HepG2 (cell line): ENCODE data around the gene TPP2. TPM values are rescaled to one million over a fixed set of nuclear protein-coding genes. Genes with fewer than 3 reads are reported as not detected.

Experiments
- ATAC-seq: fragments of 200-7000 bp; cut with Tn5 transposase; 3 replicates; pipeline ENCODE4 v1.9.1; 2020; ENCODE audit warnings: mild to moderate bottlenecking, moderate library complexity
- BruUV-seq: library from RNA; stranded (reverse); fragments of 400-500 nt; replicated peaks from 2 replicates; lab custom pipeline; 2021; lab: Mats Ljungman, UMichigan
- CTCF ChIA-PET: fragments of 300-600 bp; formaldehyde crosslinking; extraction: SDS; loops from one replicate; lab custom pipeline; 2021; ENCODE audit warnings: low total read pairs, inconsistent platforms, low intra/inter-chr PET ratio; lab: Yijun Ruan, JAX
- POLR2A ChIA-PET: fragments of 350-600 bp; sonication (Branson Sonifier 250); formaldehyde crosslinking; loops from one replicate; lab custom pipeline; 2020; ENCODE audit warnings: antibody characterized with exemption, inconsistent platforms; lab: Yijun Ruan, JAX
- DNase-seq: peaks from one replicate; pipeline ENCODE4 v3.0.0-alpha.2; 2015; ENCODE audit warnings: low spot score
- FAIRE-seq: peaks from 3 replicates; lab custom pipeline; 2011; peaks lifted over from hg19 to GRCh38; lab: Jason Lieb, UNC
- H2AFZ ChIP-seq: one replicate; pipeline ENCODE4 v1.6.1; 2011; ENCODE audit warnings: low read length, inconsistent platforms
- H3K27ac ChIP-seq: fragments of 300-600 bp; 3 replicates; pipeline ENCODE4 v1.8.0; 2011; ENCODE audit warnings: mixed run types, mild to moderate bottlenecking, mixed read lengths, low read length, inconsistent platforms; ENCODE audit not compliant: insufficient read depth; ENCODE audit errors: extremely low read length
- H3K27me3 ChIP-seq, 2 experiments: fragments of 200-600 bp in 1 of 2; 2 replicates in 1 of 2; 3 replicates in 1 of 2; pipeline versions ENCODE4 v1.6.0 to v1.8.0; 2011; ENCODE audit warnings: low read length in 2 of 2, mild to moderate bottlenecking in 2 of 2, moderate library complexity in 2 of 2, inconsistent platforms in 1 of 2; ENCODE audit not compliant: insufficient read depth in 2 of 2, control insufficient read depth in 1 of 2
- H3K36me3 ChIP-seq, 2 experiments: fragments of 200-600 bp in 1 of 2; replicated peaks in 1 of 2; 2 replicates in 1 of 2; 3 replicates in 1 of 2; pipeline versions ENCODE4 v1.5.1 to v1.8.0; 2011; ENCODE audit warnings: low read length in 2 of 2, inconsistent platforms in 1 of 2; ENCODE audit not compliant: insufficient read depth in 2 of 2, control insufficient read depth in 1 of 2
- H3K4me1 ChIP-seq: 2 replicates; pipeline ENCODE4 v1.5.1; 2012; ENCODE audit warnings: low read length, inconsistent platforms; ENCODE audit not compliant: insufficient read depth
- H3K4me2 ChIP-seq: 2 replicates; pipeline ENCODE4 v1.6.0; 2011; ENCODE audit warnings: low read depth, low read length, inconsistent platforms
- H3K4me3 ChIP-seq, 3 experiments: fragments of 200-600 bp in 1 of 3; sonication (generic), shearing (Covaris generic) in 1 of 3; replicated peaks in 1 of 3; 2 replicates each; pipeline ENCODE4 v1.5.1; 2011 to 2016; ENCODE audit warnings: low read length in 3 of 3, inconsistent platforms in 2 of 3, low read depth in 2 of 3, mild to moderate bottlenecking in 2 of 3, control low read depth in 1 of 3, mixed read lengths in 1 of 3; ENCODE audit not compliant: insufficient read depth in 1 of 3
- H3K79me2 ChIP-seq: one replicate; pipeline ENCODE4 v1.6.1; 2011; ENCODE audit warnings: low read length, inconsistent platforms; ENCODE audit not compliant: insufficient read depth
- H3K9ac ChIP-seq: 2 replicates; pipeline ENCODE4 v1.6.0; 2011; ENCODE audit warnings: mild to moderate bottlenecking, low read depth, low read length, inconsistent platforms; ENCODE audit not compliant: insufficient read depth
- H3K9me3 ChIP-seq: 2 replicates; pipeline ENCODE4 v1.5.1; 2012; ENCODE audit warnings: mild to moderate bottlenecking, low read length
- H4K20me1 ChIP-seq: 2 replicates; pipeline ENCODE4 v1.6.0; 2011; ENCODE audit warnings: inconsistent platforms, mild to moderate bottlenecking, low read length, moderate library complexity; ENCODE audit not compliant: insufficient read depth
- CEBPG ChIP-seq: IDR thresholded peaks from 2 replicates; pipeline ENCODE4 v1.6.1; 2016
- CREM ChIP-seq, 2 experiments: sonication (generic) in 1 of 2; formaldehyde crosslinking in 1 of 2; IDR thresholded peaks; 2 replicates each; pipeline versions ENCODE4 v1.4.0 to v1.6.1; 2016 to 2020; ENCODE audit warnings: antibody characterized with exemption in 1 of 2, mild to moderate bottlenecking in 1 of 2, missing genetic modification reagents in 1 of 2
- HES4 ChIP-seq: sonication (generic); formaldehyde crosslinking; IDR thresholded peaks from 2 replicates; pipeline ENCODE4 v1.9.0; 2021; ENCODE audit warnings: mild to moderate bottlenecking, missing genetic modification reagents, borderline replicate concordance
- HMGXB3 ChIP-seq: sonication (generic); formaldehyde crosslinking; IDR thresholded peaks from 2 replicates; pipeline ENCODE4 v1.4.0; 2020; ENCODE audit warnings: missing genetic modification reagents, borderline replicate concordance
- HOXA9 ChIP-seq: sonication (generic); formaldehyde crosslinking; IDR thresholded peaks from 2 replicates; pipeline ENCODE4 v1.8.1; 2022; ENCODE audit warnings: missing genetic modification reagents, mild to moderate bottlenecking, moderate library complexity, borderline replicate concordance
- NFIC ChIP-seq: IDR thresholded peaks from 2 replicates; pipeline ENCODE4 v1.6.1; 2012; ENCODE audit warnings: mild to moderate bottlenecking, low read length, inconsistent platforms
- NPAS2 ChIP-seq: sonication (generic); formaldehyde crosslinking; IDR thresholded peaks from 2 replicates; pipeline ENCODE4 v1.8.0; 2022; ENCODE audit warnings: mild to moderate bottlenecking, missing genetic modification reagents, borderline replicate concordance
- PHF8 ChIP-seq: sonication (generic); formaldehyde crosslinking; IDR thresholded peaks from 2 replicates; pipeline ENCODE4 v1.5.0; 2020; ENCODE audit warnings: missing genetic modification reagents
- RXRA ChIP-seq: sonication (generic); formaldehyde crosslinking; IDR thresholded peaks from 2 replicates; pipeline ENCODE4 v1.5.1; 2020; ENCODE audit warnings: missing genetic modification reagents
- YEATS4 ChIP-seq: sonication (generic); formaldehyde crosslinking; IDR thresholded peaks from 2 replicates; pipeline ENCODE4 v1.4.0; 2020; ENCODE audit warnings: missing genetic modification reagents, borderline replicate concordance
- ZNF597 ChIP-seq: sonication (generic); formaldehyde crosslinking; IDR thresholded peaks from 2 replicates; pipeline ENCODE4 v1.5.0; 2020; ENCODE audit warnings: missing genetic modification reagents
- ZNF678 ChIP-seq: sonication (generic); formaldehyde crosslinking; IDR thresholded peaks from 2 replicates; pipeline ENCODE4 v1.4.0; 2020; ENCODE audit warnings: mild to moderate bottlenecking, missing genetic modification reagents
- ZNF772 ChIP-seq: sonication (generic); formaldehyde crosslinking; IDR thresholded peaks from 2 replicates; pipeline ENCODE4 v1.5.0; 2020; ENCODE audit warnings: mild to moderate bottlenecking, missing genetic modification reagents
- WGBS: methylation state at CpG from one replicate; pipeline ENCODE4 v1.1.6; 2017; ENCODE audit warnings: low lambda C conversion rate; 5-methylcytosine and 5-hydroxymethylcytosine counted together
- in situ Hi-C: cut with HindIII; loops from 2 replicates; pipeline ENCODE4 v1.10.0; 2017; ENCODE audit warnings: low pct_unique_long_range_greater_than_20kb; ENCODE audit not compliant: extremely low pct_ligation_motif_present
- intact Hi-C: fragments of 100-400 bp; cut with micrococcal nuclease; formaldehyde crosslinking; loops from one replicate; pipeline ENCODE4 v1.10.0; 2022; ENCODE audit not compliant: unreplicated experiment
- polyA plus RNA-seq, 8 experiments: library from polyadenylated mRNA; depleted of rRNA in 3 of 8; stranded (reverse) in 7 of 8; unstranded in 1 of 8; fragments of >200 nt; fragmentation: Illumina TruSeq in 4 of 8; extraction: Trizol in 4 of 8; gene quantifications; 2 replicates each; pipeline versions ENCODE4 v1.2.1 to v1.2.3, GENCODE V29; 2011 to 2016; ENCODE audit warnings: low read depth in 4 of 8, missing spikeins in 1 of 8, mixed read lengths in 1 of 8; ENCODE audit not compliant: insufficient read depth in 1 of 8
- total RNA-seq, 5 experiments: library from RNA; depleted of rRNA; stranded (reverse); fragments of >200 nt; fragmentation: Illumina TruSeq; extraction: Trizol; gene quantifications; 2 replicates each; pipeline ENCODE4 v1.2.3, GENCODE V29; 2016; ENCODE audit warnings: low read depth in 1 of 5
- TF ChIP-seq, protein P1 (sequence below): sonication (generic); formaldehyde crosslinking; IDR thresholded peaks from 2 replicates; pipeline ENCODE4 v1.5.0; 2020; ENCODE audit warnings: mild to moderate bottlenecking, missing genetic modification reagents
- TF ChIP-seq, protein P2 (sequence below): sonication (generic); formaldehyde crosslinking; IDR thresholded peaks from 2 replicates; pipeline ENCODE4 v1.8.0; 2023; ENCODE audit warnings: mild to moderate bottlenecking, missing genetic modification reagents

TPP2 gene
- total and polyA plus RNA-seq, 2 of the 13 experiments (the other 11 are each of a cell fraction or from before 2014, with no cell fraction given), result 16.4 to 52.1 TPM

DNA sequence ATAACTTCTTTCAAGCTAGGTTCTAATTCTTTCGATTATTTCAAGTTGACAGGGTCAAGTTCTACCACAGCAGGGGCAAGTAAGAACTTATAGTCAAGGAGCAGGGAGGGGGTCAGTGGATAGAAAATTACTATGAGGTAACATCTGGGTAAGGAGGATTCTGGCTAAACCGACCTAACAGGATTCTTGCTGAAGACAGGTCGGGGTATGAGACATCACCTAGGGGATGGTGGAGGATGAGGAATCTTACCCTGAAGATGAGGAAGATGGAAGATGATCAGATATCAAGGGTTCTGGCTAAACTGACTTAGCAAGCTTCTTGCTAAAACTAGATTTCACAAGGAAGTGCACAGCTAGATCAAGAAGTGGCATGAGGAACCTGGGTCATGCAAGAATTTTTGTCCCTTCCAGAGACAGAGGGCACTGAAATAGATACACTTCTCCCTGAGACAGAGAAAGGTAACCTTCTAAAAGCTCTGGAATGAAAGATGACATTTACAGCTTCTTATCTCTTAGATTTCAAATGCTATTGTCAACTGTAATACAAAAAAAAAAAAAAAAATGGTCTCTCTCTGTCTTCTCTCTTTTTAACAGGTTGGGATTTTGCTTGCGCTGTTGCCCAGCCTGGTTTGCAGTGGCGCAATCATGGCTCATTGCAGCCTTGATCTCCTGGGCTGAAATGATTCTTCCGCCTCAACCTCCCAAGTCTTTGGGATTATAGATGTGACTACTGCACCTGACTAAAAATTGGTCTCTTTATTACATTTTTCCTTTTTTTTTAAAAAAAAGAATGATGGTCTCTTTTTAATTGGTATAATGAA, 107.7 kb downstream of the TPP2 start:
- FAIRE-seq (no peak), DNase-seq (no peak), ATAC-seq (no peak)
- no peaks in the 10 kb centered on the region for H3K79me2 ChIP-seq
- H3K9me3 ChIP-seq, result no peaks in the 10 kb centered on the region
- H3K36me3 ChIP-seq, result no peaks in the 10 kb centered on the region
- intact Hi-C loops (no loop called here), in situ Hi-C loops (no loop called here)
- WGBS, result 25% methylated on average over 6 of the region's 6 CpGs
- no peak overlapping the region for H2AFZ ChIP-seq
- ChIA-PET POLR2A (no interaction called here), CTCF (no interaction called here)
- H4K20me1 ChIP-seq, result no peaks in the 10 kb centered on the region
- BruUV-seq, result no TSS peak
- H3K9ac ChIP-seq, result no peak overlapping the region
- peaks cover 0 to 5% of the 10 kb centered on the region in 2 experiments; a peak in 2 of 5 replicates for H3K27me3 ChIP-seq
- H3K4me1 ChIP-seq, result no peaks in the 10 kb centered on the region
- no peak overlapping the region for H3K4me2 ChIP-seq
- no peak overlapping the region for H3K27ac ChIP-seq
- no peak overlapping the region for H3K4me3 ChIP-seq
- no peak for TF ChIP-seq HES4 (CRISPR knock-in tag)
- TF ChIP-seq CEBPG (CRISPR knock-in tag), result no peak
- TF ChIP-seq ZNF772 (CRISPR knock-in tag), result no peak
- TF ChIP-seq, protein P1, sequence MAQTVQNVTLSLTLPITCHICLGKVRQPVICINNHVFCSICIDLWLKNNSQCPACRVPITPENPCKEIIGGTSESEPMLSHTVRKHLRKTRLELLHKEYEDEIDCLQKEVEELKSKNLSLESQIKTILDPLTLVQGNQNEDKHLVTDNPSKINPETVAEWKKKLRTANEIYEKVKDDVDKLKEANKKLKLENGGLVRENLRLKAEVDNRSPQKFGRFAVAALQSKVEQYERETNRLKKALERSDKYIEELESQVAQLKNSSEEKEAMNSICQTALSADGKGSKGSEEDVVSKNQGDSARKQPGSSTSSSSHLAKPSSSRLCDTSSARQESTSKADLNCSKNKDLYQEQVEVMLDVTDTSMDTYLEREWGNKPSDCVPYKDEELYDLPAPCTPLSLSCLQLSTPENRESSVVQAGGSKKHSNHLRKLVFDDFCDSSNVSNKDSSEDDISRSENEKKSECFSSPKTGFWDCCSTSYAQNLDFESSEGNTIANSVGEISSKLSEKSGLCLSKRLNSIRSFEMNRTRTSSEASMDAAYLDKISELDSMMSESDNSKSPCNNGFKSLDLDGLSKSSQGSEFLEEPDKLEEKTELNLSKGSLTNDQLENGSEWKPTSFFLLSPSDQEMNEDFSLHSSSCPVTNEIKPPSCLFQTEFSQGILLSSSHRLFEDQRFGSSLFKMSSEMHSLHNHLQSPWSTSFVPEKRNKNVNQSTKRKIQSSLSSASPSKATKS (CRISPR knock-in tag), result no peak
- TF ChIP-seq ZNF678 (CRISPR knock-in tag), result no peak
- no peak for TF ChIP-seq YEATS4
- TF ChIP-seq HOXA9, result no peak
- no peak for TF ChIP-seq HMGXB3 (CRISPR knock-in tag)
- TF ChIP-seq NFIC, result no peak
- TF ChIP-seq RXRA (CRISPR knock-in tag), result no peak
- TF ChIP-seq CREM (IDR thresholded peaks at IDR 0.05), result no peak
- no peak for TF ChIP-seq CREM (CRISPR knock-in tag; IDR thresholded peaks at IDR 0.05)
- no peak for TF ChIP-seq ZNF597 (CRISPR knock-in tag)
- TF ChIP-seq, protein P2, sequence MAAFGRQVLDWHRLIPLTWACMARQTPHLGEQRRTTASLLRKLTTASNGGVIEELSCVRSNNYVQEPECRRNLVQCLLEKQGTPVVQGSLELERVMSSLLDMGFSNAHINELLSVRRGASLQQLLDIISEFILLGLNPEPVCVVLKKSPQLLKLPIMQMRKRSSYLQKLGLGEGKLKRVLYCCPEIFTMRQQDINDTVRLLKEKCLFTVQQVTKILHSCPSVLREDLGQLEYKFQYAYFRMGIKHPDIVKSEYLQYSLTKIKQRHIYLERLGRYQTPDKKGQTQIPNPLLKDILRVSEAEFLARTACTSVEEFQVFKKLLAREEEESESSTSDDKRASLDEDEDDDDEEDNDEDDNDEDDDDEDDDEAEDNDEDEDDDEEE, result no peak
- TF ChIP-seq PHF8 (CRISPR knock-in tag), result no peak
- TF ChIP-seq NPAS2, result no peak
